Activated T-helper 1 cell treated with anti-CD3 and anti-CD28 coated beads, Interleukin-2, amount 50 U/mL, for 16 hours (primary cell): ENCODE data around the gene SLC28A2.

Experiments used
- DNase-seq, 2 donors: peaks; one replicate each; pipeline ENCODE4 v3.0.0-alpha.2; 2020; ENCODE audit warnings: low read depth in 1 of 2, low spot score in 1 of 2

The SLC28A2 gene

DNA sequence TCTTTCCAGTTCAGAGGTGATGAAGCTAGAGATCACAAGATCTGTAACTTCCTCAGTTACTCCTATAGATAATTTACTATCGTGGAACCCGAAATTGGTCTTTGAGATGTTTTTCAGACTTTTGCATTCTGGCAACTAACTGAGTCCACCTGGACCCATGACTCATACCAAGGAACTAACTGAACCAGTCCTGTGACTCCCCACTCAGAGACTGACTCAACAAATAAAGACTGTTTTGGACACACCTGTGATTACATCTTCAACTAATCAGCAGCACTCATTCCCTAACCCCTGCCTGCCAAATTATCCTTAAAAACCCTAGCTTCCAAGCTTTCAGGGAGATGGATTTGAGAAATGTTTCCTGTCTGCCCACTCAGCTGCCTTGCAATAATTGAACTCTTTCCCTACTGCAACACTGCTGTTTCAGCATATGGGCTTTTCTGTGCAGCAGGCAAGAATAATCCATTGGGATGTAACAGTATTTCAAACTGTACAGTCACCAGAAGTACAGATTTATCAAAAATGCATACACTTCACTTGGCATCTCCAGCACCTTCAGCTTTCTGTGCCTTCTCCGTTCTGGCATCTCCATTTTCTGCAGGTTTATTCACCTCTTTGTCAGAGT lies 68.7 kb downstream of the SLC28A2 start:
- no peak for DNase-seq

DNA sequence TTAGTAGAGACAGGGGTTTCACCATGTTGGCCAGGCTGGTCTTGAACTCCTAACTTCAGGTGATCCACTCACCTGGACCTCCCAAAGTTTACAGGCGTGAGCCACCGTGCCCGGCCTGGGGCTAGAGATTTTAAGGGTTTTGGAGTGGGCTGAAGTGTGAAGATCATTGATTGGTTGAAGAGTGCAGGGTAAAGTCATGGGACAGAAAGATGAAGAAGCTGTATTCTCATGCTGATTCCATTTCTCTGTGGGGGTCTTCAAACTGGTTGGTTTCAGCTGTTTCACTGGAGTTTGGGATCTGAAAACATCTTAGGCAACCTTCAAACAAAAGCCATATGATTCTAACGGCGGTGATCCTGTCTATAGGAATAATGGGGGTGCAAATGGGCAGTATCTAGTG lies 74.2 kb downstream of the SLC28A2 start:
- no peak for DNase-seq

GRCh38 chr15:45326741-45327140 lies 74.7 kb downstream of the SLC28A2 start:
- DNase-seq = no peak
